Hematopoietic multipotent progenitor cell treated with erythropoietin and hydrocortisone succinate and interleukin-3 and kit ligand, for 4 days (in vitro differentiated cells): ENCODE results near the gene MIPEP.
A peak's percentile ranks its signal among the peaks of the same experiment; 100 is the strongest.

Source experiments
- DNase-seq: peaks from one replicate; pipeline ENCODE4 v3.0.0-alpha.2; 2015

Gene MIPEP

GRCh38 chr13:23848646-23849141 lies 40.5 kb downstream of the MIPEP start:
- peak; percentile 69 for DNase-seq

GRCh38 chr13:23848019-23848418 lies 41.2 kb downstream of the MIPEP start:
- DNase-seq = no peak

- DNase-seq = peak; percentile 85
Observed at GRCh38 chr13:23847497-23847896, 41.7 kb downstream of the MIPEP start.

- DNase-seq = peak; percentile 71
Observed at GRCh38 chr13:23845105-23845725, 44.0 kb downstream of the MIPEP start.

GRCh38 chr13:23844132-23844531 lies 45.1 kb downstream of the MIPEP start:
- peak; percentile 41 for DNase-seq

- DNase-seq = no peak
Observed at GRCh38 chr13:23843436-23843835, 45.8 kb downstream of the MIPEP start.

GRCh38 chr13:23842406-23842805 lies 46.8 kb downstream of the MIPEP start:
- DNase-seq = no peak

- DNase-seq = no peak
Observed at GRCh38 chr13:23833733-23834611, 55.2 kb downstream of the MIPEP start.

- no peak for DNase-seq
Observed at GRCh38 chr13:23828866-23829265, 60.3 kb downstream of the MIPEP start.

GRCh38 chr13:23828086-23828485 lies 61.1 kb downstream of the MIPEP start:
- no peak for DNase-seq

GRCh38 chr13:23825179-23825578 lies 64.0 kb downstream of the MIPEP start:
- DNase-seq = no peak

GRCh38 chr13:23824371-23824770 lies 64.8 kb downstream of the MIPEP start:
- no peak for DNase-seq

GRCh38 chr13:23822252-23822824 lies 66.9 kb downstream of the MIPEP start:
- DNase-seq = no peak

GRCh38 chr13:23820530-23820929 lies 68.7 kb downstream of the MIPEP start:
- no peak for DNase-seq

- DNase-seq = peak; percentile 63
Observed at GRCh38 chr13:23817830-23818229, 71.4 kb downstream of the MIPEP start.

GRCh38 chr13:23817136-23817535 lies 72.1 kb downstream of the MIPEP start:
- DNase-seq = no peak

GRCh38 chr13:23813635-23814034 lies 75.6 kb downstream of the MIPEP start:
- no peak for DNase-seq

- no peak for DNase-seq
Observed at GRCh38 chr13:23811366-23812062, 77.7 kb downstream of the MIPEP start.

- DNase-seq = peak; percentile 60
Observed at GRCh38 chr13:23810685-23811240, 78.4 kb downstream of the MIPEP start.

- DNase-seq = no peak
Observed at GRCh38 chr13:23808803-23809202, 80.4 kb downstream of the MIPEP start.

- no peak for DNase-seq
Observed at GRCh38 chr13:23806874-23807526, 82.2 kb downstream of the MIPEP start.

GRCh38 chr13:23805821-23806220 lies 83.4 kb downstream of the MIPEP start:
- DNase-seq = no peak
